ENCODE data around the gene C2CD3.

GRCh38 chr11:73980001-73980961 lies 190.5 kb downstream of the C2CD3 start:
- no peak for TF ChIP-seq POLR2AphosphoS5 (IDR thresholded peaks at IDR 0.05; ENCODE audit: low read depth, low read length)
- TF ChIP-seq TAF1 (IDR thresholded peaks at IDR 0.05; ENCODE audit: borderline replicate concordance, insufficient read depth, low read length): no peak
- TF ChIP-seq, protein P1, sequence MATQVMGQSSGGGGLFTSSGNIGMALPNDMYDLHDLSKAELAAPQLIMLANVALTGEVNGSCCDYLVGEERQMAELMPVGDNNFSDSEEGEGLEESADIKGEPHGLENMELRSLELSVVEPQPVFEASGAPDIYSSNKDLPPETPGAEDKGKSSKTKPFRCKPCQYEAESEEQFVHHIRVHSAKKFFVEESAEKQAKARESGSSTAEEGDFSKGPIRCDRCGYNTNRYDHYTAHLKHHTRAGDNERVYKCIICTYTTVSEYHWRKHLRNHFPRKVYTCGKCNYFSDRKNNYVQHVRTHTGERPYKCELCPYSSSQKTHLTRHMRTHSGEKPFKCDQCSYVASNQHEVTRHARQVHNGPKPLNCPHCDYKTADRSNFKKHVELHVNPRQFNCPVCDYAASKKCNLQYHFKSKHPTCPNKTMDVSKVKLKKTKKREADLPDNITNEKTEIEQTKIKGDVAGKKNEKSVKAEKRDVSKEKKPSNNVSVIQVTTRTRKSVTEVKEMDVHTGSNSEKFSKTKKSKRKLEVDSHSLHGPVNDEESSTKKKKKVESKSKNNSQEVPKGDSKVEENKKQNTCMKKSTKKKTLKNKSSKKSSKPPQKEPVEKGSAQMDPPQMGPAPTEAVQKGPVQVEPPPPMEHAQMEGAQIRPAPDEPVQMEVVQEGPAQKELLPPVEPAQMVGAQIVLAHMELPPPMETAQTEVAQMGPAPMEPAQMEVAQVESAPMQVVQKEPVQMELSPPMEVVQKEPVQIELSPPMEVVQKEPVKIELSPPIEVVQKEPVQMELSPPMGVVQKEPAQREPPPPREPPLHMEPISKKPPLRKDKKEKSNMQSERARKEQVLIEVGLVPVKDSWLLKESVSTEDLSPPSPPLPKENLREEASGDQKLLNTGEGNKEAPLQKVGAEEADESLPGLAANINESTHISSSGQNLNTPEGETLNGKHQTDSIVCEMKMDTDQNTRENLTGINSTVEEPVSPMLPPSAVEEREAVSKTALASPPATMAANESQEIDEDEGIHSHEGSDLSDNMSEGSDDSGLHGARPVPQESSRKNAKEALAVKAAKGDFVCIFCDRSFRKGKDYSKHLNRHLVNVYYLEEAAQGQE (IDR thresholded peaks at IDR 0.05; ENCODE audit: insufficient read depth in 1 of 2, low read depth in 2 of 2, low read length in 2 of 2): no peak
- no peak for TF ChIP-seq FOXP2 (optimal IDR thresholded peaks at IDR 0.05; ENCODE audit: borderline replicate concordance, extremely low read depth, extremely low read length, insufficient read depth)
